GM19455 (cell line): ENCODE results near the gene NAPEPLD.
A peak's percentile ranks its signal among the peaks of the same experiment; 100 is the strongest.
"Not testable (repeated sequence)": the region's sequence is repeated elsewhere in the genome, so short reads cannot be mapped to it uniquely, and the experiment has no call there.

Experiments used
- ATAC-seq: cut with Tn5 transposase; IDR thresholded peaks from one replicate; pipeline ENCODE4 v1.9.1; 2021; ENCODE audit not compliant: unreplicated experiment

The NAPEPLD gene

DNA sequence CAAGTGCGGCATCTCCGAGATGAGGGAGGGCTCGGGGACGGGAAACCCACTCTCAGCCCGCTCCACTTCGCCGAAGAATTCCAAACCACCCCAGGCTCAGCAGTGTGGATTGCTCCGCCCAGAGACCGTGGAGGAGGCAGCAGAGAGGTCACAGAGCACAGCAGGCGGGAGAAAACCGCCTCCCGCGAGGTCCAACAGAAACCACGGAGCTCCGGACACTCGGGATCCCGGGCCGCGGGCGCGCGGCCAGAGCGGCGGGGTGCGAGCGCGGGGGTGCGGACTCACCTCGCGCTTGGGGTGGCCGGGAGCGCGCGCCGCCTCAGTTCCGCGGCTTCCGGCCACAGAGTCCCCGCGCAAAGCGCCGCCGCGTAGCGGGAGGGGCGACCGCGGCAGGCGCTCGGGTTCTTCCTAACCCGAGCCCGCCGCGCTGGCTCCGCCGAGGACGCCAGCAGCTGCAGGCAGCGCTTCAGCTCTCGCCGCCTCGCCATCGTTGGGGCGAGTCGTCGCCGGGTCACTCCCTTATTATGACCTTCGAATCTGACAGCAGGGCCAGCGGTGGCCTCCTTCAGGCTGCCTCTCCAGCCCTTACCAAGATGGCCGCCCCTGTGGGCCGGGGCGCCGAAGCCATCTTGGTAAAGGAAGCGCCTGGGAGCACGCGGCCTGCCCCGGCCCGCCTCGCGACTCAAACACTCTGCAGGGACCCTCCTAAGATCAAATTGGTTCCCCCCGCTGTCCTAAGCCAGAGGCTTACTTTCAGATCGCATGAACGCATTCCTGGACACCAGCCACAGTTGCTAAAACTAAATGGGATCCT, at the start of gene NAPEPLD:
TSS of gene NAPEPLD (minus strand) at position 106 of the 814 bp plus-strand sequence. CDS start 20,323 bp downstream, outside the sequence.
- ATAC-seq: peak; percentile 86

DNA sequence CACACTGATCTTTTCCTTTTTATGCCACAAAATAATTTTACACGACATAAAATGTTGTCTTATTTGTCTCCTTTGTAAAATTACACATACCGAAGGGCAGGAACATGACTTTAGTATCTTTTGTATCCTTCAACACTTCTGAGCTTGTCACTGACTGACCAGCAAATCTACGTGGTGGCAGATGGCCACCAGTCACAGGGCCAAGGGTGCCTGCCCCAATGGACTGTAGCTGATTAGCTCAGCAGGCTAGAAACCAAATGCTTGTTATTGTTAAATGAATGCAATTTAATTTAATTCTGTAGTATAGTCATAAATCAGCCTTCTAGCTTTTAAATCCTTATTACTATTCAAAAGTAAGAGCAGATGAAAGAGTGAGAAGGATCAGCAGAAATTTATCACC, 49.2 kb upstream of the NAPEPLD start:
- not testable (repeated sequence) for ATAC-seq

DNA sequence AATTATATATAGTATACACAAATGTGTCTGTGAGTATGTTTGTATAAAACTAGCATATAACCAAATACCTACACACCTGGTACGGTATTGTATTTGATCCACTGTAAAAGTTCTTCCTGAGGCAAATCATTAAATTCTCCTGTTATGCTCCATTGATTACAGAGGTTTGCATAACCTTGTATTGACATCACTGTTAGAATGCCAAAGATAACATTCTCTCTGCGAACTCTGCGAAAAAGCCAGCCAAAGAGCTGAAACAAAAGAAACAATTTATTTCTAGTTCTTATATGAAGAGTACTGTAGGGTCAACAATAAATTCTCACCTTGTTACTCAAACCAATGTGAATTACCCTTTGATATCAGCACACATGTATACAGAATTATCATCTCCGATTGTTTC, 46.5 kb upstream of the NAPEPLD start:
- not testable (repeated sequence) for ATAC-seq

GRCh38 chr7:103172415-103173146, 23.7 kb upstream of the NAPEPLD start:
- ATAC-seq: not testable (repeated sequence)

- not testable (repeated sequence) for ATAC-seq
Observed at GRCh38 chr7:103171695-103172414, 23.0 kb upstream of the NAPEPLD start.

GRCh38 chr7:103166921-103167544, 18.1 kb upstream of the NAPEPLD start:
- not testable (repeated sequence) for ATAC-seq

DNA sequence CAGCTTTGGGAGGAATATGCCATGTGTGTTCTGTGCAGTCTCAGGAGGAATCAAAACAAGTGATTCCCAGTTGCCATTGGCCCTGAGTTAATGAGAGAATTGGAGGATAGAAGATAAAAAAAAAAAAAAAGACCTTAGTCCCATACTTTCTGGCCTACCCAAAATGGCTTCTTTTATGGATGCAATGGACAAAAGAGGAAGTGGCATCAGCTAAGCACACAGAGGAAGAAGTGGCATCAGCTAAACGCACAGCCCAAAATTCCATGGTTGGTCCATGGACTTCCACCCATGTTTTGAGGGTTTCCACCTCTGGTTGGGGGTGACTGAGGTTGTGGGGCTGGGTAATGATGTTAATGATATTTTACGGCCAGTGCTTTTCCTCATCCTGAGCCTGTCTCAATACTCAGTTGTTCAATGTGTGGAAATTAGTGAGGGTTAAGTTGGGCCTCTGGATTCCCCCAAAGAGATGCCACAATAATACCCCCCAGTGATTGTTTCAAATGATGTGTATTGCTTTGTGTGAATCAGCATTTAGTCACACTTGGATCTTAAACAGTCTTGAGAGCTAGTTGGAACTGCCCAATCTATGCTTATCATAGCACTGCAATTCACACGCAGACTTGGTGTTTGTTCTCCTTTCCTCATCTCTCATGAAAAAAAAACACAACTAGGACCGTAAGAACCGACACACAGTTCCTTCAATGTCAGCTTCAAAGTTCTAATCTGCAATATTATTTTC, 14.4 kb upstream of the NAPEPLD start:
- ATAC-seq: not testable (repeated sequence)

- not testable (repeated sequence) for ATAC-seq
Observed at GRCh38 chr7:103162641-103163040, 13.7 kb upstream of the NAPEPLD start.

DNA sequence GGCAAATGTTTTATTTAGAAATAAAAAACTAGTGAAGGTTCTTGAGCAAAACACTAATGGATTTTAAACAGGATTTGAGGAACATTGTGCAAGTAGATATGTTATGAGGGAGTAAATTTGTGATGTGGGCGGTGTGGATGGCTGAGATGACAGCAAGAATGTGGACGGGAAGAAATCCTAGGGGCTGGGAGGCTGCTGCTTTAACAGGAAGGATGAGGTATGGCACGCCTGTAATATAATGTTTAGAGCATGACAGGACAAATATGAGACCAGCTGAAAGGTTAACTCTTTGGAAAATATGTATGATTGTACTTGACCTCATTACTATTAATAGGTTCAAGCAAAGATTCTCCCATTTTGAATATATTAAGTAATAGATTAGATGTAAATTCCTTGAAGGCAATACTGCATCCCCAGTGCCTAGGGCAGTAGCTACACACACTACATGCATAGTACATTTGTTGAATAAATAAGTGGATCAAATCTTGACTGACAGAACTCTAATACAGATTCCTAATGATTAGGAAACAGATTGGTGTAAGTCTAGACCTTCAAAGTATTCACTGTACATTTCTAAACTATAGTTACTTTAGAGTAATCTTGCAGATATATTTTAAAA, 13.2 kb upstream of the NAPEPLD start:
- not testable (repeated sequence) for ATAC-seq

DNA sequence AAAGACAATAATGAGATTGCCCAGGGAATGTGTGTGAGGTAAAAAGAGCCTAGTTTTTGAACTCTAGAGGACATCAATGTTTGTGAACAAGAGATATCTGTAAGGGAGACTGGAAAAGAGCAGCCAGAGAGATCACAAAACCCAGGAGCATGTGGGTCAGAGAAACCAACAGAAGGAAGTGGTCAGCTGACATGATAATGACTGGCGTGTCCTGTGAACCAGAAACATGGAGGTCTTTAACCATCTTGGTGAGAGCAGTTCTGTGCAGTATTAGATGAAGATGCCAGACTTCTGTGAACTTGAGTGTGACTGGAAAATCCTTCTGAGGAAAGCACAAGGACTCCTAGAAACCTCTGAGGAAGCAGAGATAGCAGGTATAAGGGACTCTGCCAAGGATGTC, 10.2 kb upstream of the NAPEPLD start:
- not testable (repeated sequence) for ATAC-seq

DNA sequence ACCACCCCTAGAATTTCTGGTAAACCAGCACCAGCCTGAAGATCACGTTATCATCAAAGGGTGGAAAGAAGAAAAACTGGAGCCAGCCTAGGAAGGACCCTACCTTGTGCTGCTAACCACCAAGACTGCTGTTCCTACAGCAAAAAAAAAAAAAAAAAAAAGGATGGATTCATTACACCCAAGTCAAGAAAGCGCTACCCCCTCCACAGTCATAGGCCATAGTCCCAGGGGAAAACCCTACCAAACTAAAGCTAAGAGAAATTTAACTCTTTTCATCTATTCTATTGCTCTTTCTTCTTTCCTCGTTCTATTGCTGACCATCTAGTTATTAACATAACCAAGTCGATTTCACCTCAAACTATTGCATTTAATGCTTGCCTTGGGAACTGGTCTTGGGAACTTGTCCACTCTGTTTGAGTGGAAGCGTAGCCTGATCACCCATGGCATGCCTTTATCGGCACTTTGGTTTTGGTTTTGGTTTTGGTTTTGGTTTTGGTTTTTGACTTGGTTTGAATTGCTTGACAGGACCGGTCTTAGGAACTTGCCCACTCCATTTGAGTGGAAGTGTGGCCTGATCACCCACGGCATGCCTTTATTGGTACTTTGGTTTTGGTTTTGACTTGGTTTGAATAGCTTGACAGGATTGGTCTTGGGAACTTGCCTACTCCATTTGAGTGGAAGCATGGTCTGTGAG, 6.6 kb upstream of the NAPEPLD start:
- not testable (repeated sequence) for ATAC-seq

DNA sequence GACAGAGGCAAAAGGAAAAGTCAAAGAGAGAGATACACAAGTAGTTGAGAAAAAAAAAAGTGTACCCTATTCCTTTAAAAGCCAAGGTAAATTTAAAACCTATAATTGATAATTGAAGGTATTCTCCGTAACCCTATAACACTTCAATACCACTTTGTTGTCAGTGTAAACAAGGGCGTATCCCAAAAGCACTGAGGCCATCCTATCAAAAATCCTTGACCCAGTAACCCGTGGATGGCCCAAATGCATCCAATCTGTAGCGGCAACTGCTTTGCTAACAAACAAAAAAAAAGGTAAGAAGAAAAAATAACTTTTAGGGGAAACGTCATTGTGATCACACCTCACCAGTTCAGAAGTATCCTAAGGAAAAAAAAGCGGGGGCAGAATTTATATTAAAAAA, 5.1 kb upstream of the NAPEPLD start:
- no peak for ATAC-seq

DNA sequence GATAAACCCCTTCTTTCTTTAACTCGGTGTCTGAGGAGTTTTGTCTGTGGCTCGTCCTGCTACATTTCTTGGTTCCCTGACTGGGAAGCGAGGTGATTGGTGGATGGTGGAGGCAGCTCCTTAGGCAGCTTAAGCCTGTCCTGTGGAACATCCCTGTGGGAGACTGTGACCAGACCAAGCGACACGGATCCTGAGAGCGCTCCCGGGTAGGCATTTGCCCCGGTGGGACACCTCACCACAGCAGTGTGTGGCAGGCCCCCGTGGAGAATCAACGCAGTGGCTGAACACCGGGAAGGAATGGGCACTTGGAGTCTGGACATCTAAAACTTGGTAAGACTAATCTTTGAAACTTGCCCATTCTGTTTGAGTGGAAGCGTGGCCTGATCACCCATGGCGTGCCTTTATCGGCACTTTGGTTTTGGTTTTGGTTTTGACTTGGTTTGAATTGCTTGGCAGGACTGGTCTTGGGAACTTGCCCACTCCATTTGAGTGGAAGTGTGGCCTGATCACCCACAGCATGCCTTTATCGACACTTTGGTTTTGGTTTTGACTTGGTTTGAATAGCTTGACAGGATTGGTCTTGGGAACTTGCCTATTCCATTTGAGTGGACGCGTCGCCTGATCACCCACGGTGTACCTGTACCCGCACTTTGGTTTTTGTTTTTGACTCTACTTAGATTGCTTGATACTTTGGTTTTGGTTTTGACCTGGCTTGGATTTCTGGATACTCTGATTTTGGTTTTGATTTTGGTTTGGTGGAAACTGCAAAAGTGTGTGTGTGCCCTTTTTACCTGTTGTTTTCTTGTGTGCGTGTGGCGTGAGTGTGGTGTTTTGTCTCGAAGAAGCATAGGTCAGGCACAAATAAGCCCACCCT, 4.1 kb upstream of the NAPEPLD start:
- not testable (repeated sequence) for ATAC-seq

DNA sequence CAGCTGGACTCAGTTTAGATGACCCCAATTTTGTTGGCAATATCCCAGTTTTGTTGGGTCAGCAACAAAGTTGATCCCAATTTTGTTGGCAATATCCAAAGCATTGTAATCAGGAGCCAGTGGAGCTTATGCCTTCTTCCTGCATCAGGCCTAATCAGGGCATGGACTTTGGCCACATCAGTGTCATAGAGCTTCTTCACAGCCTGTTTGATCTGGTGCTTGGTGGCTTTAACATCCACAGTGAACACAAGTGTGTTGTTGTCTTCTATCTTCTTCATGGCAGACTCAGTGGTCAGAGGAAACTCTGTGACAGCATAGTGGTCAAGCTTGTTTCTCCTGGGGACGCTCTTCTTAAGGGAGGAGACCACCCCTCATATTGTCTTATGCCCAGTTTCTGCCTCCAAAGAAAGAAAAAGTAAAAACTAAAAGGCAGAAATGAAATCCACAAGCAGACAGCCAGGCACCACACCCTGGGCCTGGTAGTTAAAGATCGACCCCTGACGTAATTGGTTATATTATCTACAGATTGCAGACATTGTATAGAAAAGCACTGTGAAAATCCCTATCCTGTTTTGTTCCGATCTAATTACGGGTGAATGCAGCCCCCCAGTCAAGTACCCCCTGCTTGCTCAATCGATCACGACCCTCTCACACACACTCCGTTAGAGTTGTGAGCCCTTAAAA, 3.2 kb upstream of the NAPEPLD start:
- not testable (repeated sequence) for ATAC-seq

DNA sequence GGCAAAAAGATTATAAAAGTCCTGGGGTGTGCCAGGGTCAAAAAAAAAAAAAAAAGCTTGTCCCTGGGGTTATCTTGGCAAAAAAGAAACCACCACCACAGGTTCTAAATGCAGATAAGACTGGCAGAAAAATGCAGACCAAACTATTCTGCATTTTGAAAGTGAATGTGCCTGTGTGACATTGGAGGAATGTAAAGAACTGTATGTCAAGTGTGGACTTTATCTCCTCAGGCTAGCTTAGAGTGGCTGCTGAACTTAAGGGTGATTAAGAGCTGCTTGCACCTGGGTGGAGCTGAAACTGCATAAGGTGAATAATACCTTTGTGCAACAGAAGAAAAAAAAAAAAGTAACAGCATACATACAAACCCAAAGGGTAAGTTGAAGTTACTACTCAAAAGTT, 1.3 kb upstream of the NAPEPLD start:
- ATAC-seq: no peak

GRCh38 chr7:103149808-103150180, 895 bp upstream of the NAPEPLD start:
- peak; percentile 6 for ATAC-seq

DNA sequence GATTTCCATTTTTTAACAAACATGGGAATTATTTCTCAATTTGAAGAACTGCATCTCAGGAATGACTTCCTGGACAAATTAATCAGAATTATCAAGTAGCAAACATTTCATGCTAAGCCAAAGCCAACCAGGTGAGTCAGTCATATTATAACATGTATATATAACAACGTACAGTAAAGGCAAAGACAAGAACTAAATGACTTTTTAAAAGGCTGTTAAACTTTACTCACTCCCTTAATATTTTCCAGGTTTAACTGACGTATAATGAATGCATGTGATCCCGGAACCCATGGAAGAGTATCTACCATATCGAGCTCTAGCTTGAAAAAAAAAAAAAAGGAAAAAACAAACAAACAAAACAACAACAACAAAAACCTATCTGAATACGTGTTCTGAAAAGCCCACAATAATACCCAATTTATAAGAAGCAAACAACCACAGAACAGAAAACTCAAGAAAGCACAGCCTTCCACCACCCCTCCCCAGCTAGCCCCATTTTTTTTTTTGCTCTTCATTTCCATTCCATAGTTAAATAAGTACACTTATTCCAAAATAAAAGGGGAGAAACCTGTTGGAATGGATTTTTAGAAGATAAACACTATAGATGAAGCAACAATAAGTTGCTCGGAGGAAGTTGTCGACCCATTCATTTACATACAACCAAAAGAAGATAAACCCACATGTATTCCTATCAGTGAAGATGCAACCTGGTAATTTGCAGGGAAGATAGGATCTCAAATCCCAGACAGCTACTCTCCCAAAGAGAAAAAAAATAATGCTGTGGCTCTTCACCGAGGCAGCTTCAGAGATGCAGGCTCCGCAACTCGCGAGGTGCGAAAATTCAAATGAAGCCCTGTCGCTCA, 537 bp downstream of the NAPEPLD start:
- ATAC-seq: no peak
